Stimulated activated CD4-positive, alpha-beta T cell treated with anti-CD3 and anti-CD28 coated beads, Interleukin-1b, Interleukin-23, amount 100 ng/mL, for 1 hour (primary cell): ENCODE data around the gene ABCB4.
"Not testable (repeated sequence)": the region's sequence is repeated elsewhere in the genome, so short reads cannot be mapped to it uniquely, and the experiment has no call there.

Source experiments
- DNase-seq, 2 donors: peaks; one replicate each; pipeline ENCODE4 v3.0.0-alpha.2; 2020; ENCODE audit warnings: low read depth in 2 of 2

Gene ABCB4

DNA sequence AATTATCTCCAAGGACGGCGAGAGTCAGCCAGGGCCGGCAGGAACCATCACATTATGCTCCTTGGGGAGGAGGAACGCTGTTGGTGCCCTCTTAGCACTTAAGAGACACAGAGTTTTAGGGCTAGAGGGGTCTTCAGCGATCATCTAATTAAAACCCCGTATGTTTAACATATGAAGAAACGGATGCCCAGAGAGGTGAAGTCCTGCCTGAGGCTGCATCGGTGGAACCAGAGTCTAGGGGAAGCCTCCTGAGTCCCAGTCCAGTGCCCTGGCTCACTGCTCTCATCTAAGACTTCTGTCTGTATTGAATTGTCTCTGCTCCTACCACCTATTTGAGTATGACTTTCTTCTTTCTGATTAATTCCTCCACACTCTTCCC, 688 bp upstream of the ABCB4 start:
- no peak for DNase-seq

DNA sequence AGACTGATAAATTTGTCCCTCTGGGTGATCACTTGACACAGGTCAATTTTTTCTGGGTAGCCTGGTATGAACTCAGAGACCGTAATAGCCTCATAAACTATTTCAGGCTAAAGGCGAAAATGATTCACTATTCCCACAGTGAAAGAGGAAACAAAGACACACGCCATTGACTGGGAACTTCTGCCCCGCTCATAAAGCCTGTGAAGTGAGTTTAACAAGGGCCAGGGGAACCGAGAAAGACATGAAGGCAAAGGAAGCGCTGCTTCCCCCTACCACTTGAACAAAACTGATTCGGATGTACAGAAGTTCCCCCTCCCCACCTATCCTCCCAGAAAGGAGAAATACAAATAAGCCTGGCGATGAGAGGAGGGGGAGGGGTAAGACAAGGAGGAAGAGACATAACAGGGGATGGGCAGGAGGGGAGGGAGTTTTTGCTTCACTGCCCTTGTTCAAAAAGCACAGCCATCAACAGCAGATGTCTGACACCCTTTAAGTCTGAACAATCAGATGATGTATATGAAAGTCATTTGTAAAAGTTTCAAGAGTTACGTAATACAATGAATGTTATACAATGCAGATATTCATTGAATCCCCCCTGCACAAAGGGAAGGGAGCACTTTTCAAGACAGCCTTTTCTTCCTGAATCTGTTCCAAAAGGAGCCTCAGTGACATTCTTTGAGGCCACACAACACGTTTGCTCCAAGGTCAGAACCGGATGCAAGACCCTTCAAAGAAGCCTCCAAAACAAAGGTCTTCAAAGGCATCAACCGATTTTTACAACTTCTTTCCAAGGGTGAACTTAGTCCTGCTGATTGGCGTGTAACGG, 734 bp downstream of the ABCB4 start:
- DNase-seq = no peak

DNA sequence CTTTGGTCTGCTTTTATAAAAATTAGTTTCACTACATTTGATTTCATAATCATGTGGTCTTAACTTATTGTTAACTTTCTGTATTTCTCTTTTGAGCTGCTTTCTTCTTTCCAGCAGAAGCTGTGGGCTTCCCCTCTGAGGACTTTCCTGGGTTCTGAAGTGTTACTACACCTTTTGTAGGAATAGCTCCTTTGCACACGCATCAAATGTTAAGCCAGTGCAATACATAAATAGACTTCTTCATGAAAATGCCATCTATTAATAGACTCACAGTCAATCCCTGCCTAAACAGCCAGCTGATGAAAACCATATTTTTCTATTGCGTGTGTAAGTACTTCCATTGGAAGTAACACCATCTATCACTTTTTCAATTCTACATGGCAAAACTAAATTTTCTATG, 1.5 kb downstream of the ABCB4 start:
- no peak for DNase-seq

DNA sequence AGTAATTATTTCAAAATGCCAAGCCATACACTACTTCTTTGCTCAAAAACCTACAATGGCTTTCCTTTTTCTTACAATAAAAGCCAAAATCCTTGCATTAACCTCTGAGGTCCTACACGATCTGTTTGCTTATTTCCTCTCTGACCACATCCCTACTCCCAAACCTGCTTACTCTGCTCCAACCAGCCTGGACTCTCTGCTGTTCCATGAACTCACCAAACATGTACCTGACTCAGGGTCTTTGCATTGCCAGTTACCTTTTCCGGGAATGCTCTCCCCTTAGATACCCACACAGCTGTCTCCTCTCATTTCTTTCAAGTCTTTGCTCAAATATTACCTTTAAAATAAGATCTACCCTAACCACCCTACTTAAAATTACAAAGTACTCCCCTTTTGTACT, 2.3 kb downstream of the ABCB4 start:
- DNase-seq = no peak

DNA sequence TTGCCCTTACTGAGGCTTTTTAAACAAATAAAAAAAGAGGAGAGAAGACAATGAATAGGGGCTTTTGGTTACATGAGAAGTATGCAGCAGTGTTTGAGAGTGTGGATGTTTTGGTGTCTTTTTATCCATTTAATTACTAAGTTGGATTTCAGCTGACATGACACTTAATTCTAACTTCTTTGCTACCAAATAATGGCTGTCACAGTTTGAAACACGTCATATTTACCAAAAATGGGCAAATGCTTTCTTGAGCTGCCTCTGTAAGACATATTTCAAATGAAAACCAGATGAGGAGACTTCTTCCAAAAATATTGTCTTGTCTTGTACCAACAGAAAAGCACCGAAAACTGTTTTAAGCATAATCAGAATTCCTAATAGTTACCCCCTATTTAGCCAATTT, 4.0 kb downstream of the ABCB4 start:
- DNase-seq = no peak

DNA sequence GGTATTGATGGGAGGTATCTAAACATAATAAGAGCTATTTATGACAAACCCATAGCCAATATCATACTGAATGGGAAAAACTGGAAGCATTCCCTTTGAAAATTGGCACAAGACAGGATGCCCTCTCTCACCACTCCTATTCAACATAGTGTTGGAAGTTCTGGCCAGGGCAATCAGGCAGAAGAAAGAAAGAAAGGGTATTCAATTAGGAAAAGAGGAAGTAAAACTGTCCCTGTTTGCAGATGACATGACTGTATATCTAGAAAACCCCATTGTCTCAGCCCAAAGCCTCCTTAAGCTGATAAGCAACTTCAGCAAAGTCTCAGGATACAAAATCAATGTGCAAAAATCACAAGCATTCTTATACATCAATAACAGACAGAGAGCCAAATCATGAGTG, 6.3 kb downstream of the ABCB4 start:
- not testable (repeated sequence) for DNase-seq

DNA sequence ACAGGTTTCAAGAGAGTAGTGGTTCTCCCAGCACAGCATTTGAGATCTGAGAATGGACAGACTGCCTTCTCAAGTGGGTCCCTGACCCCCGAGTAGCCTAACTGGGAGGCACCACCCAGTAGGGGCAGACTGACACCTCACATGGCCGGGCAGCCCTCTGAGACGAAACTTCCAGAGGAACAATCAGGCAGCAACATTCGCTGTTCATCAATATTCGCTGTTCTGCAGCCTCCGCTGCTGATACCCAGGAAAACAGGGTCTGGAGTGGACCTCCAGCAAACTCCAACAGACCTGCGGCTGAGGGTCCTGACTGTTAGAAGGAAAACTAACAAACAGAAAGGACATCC, 10.0 kb downstream of the ABCB4 start:
- DNase-seq = not testable (repeated sequence)

DNA sequence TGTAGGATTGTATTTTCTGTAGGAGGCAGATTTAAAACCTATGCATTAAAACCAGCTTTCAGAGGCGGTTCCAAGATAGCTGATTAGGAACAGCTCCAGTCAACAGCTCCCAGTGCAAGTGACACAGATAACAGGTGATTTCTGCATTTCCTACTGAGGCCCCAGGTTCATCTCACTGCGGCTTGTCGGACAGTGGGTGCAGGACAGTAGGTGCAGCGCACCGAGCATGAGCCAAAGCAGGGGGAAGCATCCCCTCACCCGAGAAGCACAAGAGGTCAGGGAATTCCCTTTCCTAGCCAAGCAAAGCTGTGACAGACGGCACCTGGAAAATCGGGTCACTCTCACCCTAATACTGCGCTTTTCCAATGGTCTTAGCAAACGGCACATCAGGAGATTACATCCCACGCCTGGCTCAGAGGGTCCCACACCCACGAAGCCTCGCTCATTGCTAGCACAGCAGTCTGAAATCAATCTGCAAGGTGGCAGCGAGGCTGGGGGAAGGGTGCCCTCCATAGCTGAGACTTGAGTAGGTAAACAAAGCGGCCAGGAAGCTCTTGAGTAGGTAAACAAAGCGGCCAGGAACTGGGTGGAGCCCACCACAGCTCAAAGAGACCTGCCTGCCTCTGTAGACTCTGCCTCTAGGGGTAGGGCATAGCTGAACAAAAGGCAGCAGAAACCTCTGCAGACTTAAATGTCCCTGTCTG, 10.5 kb downstream of the ABCB4 start:
- not testable (repeated sequence) for DNase-seq

DNA sequence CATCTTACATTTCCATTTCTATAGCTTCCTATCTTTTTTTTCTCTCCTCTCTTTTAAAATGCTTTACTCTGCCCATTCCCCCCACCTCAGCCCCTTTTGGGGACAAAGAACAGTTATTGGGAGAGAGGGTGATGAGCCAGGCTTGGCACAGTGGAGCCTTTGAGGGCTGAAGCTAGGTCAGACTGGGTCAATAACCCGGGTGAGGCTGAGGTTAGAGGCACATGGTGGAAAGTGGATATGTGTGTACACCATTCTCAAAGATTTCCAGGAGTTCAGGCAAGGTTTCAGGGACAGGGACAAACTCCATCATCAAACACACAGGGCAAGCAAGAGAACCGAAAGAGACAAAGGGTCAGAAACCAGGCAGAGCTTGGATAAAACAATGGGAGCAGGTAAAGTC, 11.5 kb downstream of the ABCB4 start:
- no peak for DNase-seq

DNA sequence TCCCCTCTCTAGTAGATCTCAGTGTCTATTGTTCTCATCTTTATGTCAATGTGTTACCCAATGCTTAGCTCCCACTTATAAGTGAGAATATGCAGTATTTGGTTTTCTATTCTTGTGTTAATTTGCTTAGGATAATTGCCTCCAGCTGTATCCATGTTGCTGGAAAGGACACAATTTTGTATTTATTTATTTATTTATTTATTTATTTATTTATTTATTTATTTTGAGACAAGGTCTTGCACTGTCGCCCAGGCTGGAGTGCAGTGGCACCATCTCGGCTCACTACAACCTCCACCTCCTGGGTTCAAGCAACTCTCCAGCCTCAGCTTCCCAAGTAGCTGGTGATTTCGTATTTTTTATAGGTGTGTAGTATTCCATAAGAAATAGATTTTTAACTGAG, 15.0 kb downstream of the ABCB4 start:
- DNase-seq = not testable (repeated sequence)

DNA sequence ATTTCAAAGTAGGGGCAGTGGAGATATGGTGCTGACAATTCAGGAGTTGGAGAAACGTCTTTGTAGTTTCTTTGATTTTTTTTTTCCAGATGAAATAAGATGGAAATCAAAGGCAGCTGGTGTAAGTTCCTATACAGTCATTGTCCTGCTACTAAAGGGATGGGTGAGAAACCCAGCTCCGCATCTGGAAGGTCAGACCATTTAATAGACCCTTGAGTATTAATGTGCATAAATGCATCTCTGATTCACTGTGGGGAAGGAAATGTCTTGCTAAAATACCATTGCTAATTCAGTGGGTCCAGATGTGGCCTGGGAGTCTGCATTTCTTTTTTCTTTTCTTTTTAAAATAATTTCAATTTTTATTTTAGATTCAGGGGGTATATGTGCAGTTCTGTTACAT, 15.5 kb downstream of the ABCB4 start:
- DNase-seq = no peak

DNA sequence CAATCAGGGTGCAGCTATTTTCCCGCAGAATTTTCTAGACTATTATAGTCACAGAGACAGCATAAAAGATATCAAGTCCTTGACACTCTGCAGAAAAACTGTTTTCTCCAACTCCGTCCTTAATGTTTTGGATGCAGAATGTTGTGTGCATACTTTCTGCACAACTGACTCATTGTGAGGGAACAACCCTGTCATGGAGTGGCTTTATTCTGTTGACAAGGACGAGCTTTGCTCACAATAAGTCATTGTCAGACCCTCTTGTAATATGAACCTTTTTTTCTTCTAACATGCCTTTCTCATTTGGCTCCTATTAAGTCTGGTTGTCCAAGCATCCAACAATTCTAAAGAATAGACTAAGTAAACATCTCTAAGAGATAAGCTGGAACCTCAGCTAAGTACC, 17.3 kb downstream of the ABCB4 start:
- no peak for DNase-seq

DNA sequence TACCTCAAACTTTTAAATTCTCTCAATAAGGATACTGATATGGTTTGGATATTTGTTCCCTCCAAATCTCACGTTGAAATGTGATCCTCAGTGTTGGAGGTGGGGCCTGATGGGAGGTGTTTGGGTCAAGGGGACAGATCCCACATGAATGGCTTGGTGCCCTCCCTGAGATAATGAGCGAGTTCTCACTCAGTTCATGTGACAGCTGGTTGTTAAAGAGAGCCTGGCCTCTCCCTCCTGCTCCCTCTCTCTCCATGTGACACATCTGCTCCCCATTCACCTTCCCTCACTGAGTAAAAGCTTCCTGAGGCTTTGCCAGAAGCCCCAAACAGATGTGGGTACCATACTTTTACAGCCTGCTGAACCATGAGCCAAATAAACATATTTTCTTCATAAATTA, 19.2 kb downstream of the ABCB4 start:
- no peak for DNase-seq

DNA sequence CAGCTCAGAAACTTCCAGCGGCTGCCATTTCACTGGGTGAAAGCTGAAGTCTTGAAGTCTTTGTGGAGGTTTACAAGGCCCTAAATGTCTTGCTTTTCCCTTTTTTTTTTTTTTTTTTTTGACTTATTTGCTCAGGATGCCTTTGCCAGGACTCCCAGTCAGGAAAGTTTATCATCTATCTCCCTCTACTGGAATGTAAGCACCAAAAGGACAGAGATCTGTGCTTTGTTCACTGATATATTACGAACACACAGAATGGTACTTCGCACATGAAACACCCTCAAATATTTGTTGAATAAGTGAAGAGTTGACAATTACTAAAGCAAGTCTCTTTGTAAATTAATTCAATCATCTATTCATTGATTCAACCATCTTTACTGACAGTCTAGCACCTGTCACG, 23.2 kb downstream of the ABCB4 start:
- no peak for DNase-seq

DNA sequence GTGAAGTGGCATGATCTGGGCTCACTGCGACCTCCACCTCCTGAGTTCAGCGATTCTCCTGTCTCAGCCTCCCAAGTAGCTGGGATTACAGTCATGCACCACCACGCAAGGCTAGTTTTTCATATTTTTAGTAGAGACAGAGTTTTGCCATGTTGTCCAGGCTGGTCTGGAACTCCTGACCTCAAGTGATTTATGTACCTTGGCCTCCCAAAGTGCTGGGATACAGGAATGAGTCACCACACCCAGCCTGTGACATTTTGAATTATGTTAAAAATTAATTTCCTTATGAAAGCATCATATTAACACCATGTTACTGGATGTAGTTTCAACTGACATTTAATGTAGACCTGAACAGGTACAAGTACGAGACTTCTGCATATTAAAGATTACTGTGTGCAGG, 24.3 kb downstream of the ABCB4 start:
- DNase-seq = no peak

DNA sequence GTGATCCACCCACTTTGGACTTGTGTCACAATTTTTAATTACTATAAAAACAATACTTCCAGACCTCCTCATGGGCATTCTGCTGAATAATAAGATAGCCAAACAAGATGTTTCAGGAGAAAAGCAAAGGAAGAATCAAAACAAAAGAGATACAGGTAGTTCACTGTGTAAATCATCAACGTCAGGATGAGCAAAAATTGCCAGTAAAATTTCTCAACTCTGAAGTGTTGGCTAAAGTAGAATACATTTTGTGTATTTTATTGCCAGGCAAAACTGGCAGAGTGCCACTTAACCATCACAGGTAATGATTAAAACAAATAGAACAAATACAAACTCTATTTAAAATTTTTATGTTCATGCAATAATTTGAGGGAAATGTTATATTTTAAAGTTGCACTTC, 24.8 kb downstream of the ABCB4 start:
- no peak for DNase-seq

DNA sequence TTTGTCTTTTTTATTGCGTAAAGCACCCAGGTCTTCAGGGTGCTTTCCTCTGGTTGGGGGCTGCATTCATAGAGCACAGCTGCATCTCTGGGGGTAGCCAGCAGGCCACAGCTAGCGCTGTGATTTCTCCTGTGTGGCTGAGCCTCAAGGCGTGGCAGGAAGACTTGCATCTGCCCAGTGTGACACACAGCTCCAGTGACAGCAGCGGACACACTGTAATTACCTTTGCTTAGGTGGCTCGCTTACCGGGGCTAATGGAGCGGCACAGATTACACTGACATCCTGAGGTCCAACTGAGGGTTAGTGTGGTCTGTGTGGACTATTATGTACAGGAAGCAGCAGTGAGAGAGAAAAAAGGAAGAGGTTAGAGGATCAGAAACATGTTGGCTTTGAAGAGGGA, 27.1 kb downstream of the ABCB4 start:
- DNase-seq = no peak

DNA sequence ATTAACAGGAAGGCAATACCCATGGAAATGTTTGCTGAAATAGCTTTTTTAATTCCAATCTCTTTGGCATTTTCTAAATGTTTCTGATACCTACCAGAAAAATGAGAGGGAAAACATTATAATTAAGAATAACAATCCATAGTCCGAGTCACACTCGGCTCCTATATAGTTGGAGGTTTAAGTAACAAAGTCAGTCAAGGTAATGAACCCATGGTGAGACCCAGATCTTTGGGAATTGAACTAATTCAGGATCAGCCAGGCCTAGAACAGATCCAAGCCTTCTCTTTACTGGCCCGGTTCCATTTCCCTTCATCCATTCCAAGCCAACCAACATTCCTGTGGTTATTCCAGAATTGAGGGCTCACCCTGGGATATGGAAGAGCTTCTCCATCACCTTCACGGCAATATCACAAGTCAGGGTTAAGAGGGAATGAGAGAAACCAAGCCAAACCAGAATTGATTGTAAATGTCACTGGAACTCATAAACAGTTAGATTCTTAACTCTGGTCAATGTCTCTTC, 28.3 kb downstream of the ABCB4 start:
- no peak for DNase-seq

DNA sequence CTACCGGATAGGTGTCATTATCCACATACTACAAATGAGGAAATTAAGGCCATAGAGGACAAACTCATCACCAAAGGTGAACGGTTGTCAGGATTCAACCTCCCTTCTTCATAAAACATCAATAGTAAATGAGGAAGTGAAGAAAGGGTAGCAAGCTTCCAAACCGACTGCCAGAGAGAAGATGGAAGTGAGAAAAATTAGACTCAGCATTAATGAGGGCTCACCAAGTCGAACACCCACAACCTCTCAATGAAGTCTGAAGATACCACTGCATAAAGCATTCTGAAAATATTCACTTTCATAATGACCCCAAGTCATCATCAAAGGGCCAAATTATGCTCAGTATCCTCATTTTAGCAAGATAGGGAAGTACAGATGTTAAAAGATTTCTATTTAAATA, 29.6 kb downstream of the ABCB4 start:
- DNase-seq = no peak

DNA sequence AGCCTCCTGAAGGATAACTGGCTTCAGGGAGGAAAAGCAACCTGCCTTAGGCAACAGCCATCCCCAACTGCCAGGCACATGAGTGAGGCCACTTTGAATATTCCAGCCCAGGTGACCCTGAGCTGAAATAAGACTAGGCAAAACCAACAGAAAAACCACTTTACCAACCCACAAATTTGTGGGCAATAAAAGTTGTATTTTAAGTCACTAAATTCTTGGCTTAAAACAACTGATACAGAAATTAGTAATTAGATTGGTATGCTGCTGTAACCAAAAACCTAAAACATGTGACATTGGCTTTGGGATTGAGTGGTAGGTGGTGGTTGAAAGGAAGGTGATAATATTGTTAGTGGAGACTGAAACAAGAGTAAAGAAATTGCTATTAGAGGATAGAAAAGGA, 39.9 kb downstream of the ABCB4 start:
- no peak for DNase-seq

DNA sequence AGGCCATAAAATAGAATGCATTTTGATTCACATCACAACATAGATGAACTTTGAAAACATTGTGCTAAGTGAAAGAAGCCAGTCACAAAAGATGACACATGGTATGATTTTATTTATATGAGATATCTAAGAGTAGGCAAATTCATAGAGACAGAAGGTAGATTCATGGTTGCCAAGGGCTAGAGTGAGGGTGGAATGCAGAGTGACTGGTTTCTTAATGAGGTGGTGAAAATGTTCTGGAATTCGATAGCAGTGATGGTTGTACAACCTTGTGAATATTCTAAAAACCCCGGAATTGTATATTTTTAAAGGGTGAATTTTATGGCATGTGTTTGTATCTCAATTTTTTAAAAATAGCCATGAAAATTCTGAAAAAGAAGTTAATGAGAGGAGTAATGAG, 42.9 kb downstream of the ABCB4 start:
- DNase-seq = no peak

DNA sequence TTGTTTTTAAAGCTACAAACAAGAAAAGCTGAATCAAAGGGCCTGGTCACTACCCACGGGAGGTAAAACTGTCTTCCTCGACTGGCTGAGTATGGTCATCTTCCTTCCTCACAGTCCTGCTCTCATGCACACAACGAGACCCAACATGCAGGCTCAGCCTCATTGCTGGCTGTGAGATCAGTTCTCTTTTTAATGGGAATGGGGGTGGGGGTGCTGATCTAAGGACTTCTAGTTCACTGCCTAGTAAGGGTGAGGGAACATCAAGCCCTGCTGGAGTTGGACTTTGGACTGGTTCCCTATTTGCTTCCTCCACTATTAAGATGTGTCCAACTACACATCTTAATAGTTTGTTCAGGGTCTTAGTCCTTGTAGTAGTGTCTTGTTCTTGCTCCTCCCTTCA, 48.2 kb downstream of the ABCB4 start:
- no peak for DNase-seq

DNA sequence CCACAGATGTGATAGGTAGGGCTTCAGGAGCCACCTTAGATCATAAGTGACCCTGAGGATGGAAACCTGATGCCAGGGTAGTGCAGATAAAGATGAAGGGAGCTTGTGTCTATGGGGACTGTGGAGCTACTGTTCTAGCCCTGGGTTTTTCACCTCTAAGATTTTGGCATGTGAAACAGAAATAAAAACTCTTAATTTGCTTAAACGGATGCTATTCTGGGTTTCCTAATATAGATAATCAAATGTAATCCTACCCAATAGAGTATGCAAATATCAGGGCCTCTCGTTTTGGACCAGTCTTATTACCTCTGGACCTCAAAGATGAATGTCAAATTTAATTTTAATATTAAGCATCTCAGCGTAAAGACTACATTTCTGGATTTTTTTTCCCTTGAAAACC, 49.3 kb downstream of the ABCB4 start:
- no peak for DNase-seq

DNA sequence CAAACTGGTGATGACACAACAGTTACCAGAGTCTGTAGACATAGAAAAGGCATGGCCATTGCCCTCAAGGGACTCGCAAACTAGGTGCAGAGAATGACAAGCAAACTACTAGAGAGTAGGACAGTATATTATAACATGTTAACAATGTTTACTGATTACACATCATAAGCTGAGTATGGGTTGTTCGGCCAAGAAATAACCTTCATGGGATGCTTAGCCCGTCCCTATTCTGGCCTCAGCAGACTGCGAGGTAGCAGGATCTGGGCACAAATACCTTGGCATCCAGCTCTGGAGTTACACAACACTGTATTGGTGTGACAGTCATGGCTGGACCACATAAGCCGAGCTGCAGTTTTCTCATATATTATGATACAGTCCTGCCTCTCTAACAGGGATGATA, 51.4 kb downstream of the ABCB4 start:
- DNase-seq = no peak
